HG02759 (cell line): ENCODE data around the gene CACNA1G.

Source experiments
- ATAC-seq: cut with Tn5 transposase; IDR thresholded peaks from one replicate; pipeline ENCODE4 v1.9.1; 2021; ENCODE audit warnings: mild to moderate bottlenecking, moderate library complexity; ENCODE audit not compliant: unreplicated experiment

The CACNA1G gene

GRCh38 chr17:50533185-50533584 is 27.3 kb upstream of the CACNA1G start:
- ATAC-seq = no peak

- no peak for ATAC-seq
Measured at GRCh38 chr17:50533720-50534148, 26.8 kb upstream of the CACNA1G start.

GRCh38 chr17:50534222-50534978 is 26.1 kb upstream of the CACNA1G start:
- no peak for ATAC-seq

- ATAC-seq = no peak
Measured at GRCh38 chr17:50534979-50535326, 25.6 kb upstream of the CACNA1G start.

GRCh38 chr17:50535407-50535806 is 25.1 kb upstream of the CACNA1G start:
- no peak for ATAC-seq

- ATAC-seq = no peak
Measured at GRCh38 chr17:50536683-50537646, 23.6 kb upstream of the CACNA1G start.

GRCh38 chr17:50537721-50538548 is 22.6 kb upstream of the CACNA1G start:
- no peak for ATAC-seq

- no peak for ATAC-seq
Measured at GRCh38 chr17:50538549-50539410, 21.7 kb upstream of the CACNA1G start.

GRCh38 chr17:50539762-50540559 is 20.6 kb upstream of the CACNA1G start:
- no peak for ATAC-seq

GRCh38 chr17:50540560-50541401 is 19.7 kb upstream of the CACNA1G start:
- no peak for ATAC-seq

GRCh38 chr17:50541402-50541715 is 19.2 kb upstream of the CACNA1G start:
- no peak for ATAC-seq

- peak; percentile 86 for ATAC-seq
Measured at GRCh38 chr17:50541716-50542688, 18.5 kb upstream of the CACNA1G start.

- ATAC-seq = no peak
Measured at GRCh38 chr17:50542795-50543774, 17.4 kb upstream of the CACNA1G start.

- no peak for ATAC-seq
Measured at GRCh38 chr17:50544516-50544915, 16.0 kb upstream of the CACNA1G start.

GRCh38 chr17:50545311-50545710 is 15.2 kb upstream of the CACNA1G start:
- ATAC-seq = no peak

- ATAC-seq = no peak
Measured at GRCh38 chr17:50546701-50547034, 13.8 kb upstream of the CACNA1G start.
